ENCODE results near the gene SLC14A1.

DNA sequence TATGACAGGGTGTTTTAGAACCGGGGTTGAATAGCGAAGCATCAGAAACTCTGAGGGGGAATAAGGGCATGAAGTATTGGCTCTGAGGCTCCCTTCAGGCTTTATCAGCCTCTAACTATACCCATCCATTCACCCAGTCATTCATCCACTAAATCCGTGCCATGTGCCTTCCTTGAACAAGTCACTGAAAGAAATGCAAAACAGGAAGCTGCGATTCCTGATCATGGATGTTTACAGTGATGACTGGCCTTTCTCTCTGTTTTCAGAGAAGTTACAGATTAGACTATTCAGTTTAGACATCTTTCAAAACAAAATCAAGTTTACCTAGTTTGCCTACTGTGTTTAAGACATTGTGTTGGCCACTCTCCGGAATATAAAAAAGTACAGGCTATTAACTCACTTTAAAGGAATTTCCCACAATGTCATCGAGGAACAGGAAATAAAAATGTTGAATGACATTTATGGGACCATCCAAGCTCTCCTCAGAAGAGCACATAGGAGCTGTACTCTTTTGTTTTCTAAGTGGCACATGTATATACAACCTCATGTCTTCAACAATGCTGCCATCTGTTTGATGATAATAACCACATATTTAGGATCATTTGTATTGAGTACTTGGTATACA is 43.8 kb upstream of the SLC14A1 start:
- TF ChIP-seq POLR2A (IDR thresholded peaks at IDR 0.05): no peak
- TF ChIP-seq, protein P1, sequence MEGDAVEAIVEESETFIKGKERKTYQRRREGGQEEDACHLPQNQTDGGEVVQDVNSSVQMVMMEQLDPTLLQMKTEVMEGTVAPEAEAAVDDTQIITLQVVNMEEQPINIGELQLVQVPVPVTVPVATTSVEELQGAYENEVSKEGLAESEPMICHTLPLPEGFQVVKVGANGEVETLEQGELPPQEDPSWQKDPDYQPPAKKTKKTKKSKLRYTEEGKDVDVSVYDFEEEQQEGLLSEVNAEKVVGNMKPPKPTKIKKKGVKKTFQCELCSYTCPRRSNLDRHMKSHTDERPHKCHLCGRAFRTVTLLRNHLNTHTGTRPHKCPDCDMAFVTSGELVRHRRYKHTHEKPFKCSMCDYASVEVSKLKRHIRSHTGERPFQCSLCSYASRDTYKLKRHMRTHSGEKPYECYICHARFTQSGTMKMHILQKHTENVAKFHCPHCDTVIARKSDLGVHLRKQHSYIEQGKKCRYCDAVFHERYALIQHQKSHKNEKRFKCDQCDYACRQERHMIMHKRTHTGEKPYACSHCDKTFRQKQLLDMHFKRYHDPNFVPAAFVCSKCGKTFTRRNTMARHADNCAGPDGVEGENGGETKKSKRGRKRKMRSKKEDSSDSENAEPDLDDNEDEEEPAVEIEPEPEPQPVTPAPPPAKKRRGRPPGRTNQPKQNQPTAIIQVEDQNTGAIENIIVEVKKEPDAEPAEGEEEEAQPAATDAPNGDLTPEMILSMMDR (IDR thresholded peaks at IDR 0.05): no peak
